Loucy (cell line): ENCODE results near the gene TRIO.

ENCODE experiments used
- H2AFZ ChIP-seq: fragments of 200-600 bp; sonication (generic); 2 replicates; pipeline ENCODE4 v1.6.0; 2016; ENCODE audit warnings: antibody characterized with exemption, mild to moderate bottlenecking, low read length, moderate library complexity
- H3F3A ChIP-seq: fragments of 200-600 bp; 2 replicates; pipeline ENCODE4 v1.6.0; 2016; ENCODE audit warnings: antibody characterized with exemption, low read depth, mild to moderate bottlenecking
- H3K27me3 ChIP-seq: fragments of 200-600 bp; sonication (generic); 2 replicates; pipeline ENCODE4 v1.6.1; 2014; ENCODE audit warnings: low read length, mild to moderate bottlenecking; ENCODE audit not compliant: insufficient read depth, poor library complexity, severe bottlenecking
- H3K36me3 ChIP-seq: fragments of 200-600 bp; sonication (generic); 2 replicates; pipeline ENCODE4 v1.6.1; 2016; ENCODE audit warnings: low read length; ENCODE audit not compliant: insufficient read depth
- H3K4me1 ChIP-seq: fragments of 200-600 bp; sonication (generic); 2 replicates; pipeline ENCODE4 v1.5.1; 2014; ENCODE audit warnings: low read length, mild to moderate bottlenecking; ENCODE audit not compliant: insufficient read depth, poor library complexity, severe bottlenecking
- H3K4me2 ChIP-seq: fragments of 200-600 bp; sonication (generic); 2 replicates; pipeline ENCODE4 v1.6.0; 2014; ENCODE audit warnings: antibody characterized with exemption, low read length, low read depth, mild to moderate bottlenecking; ENCODE audit not compliant: poor library complexity, severe bottlenecking
- H3K4me3 ChIP-seq: fragments of 200-600 bp; sonication (generic); 2 replicates; pipeline ENCODE4 v1.5.1; 2014; ENCODE audit warnings: low read length, mild to moderate bottlenecking, mixed read lengths; ENCODE audit not compliant: poor library complexity, severe bottlenecking
- H3K79me2 ChIP-seq: fragments of 200-600 bp; sonication (generic); 2 replicates; pipeline ENCODE4 v1.6.1; 2014; ENCODE audit warnings: low read length; ENCODE audit not compliant: insufficient read depth
- H3K9ac ChIP-seq: fragments of 200-600 bp; sonication (generic); 2 replicates; pipeline ENCODE4 v1.6.0; 2014; ENCODE audit warnings: mild to moderate bottlenecking, low read depth, low read length, moderate library complexity; ENCODE audit not compliant: poor library complexity, severe bottlenecking
- H3K9me2 ChIP-seq: fragments of 200-600 bp; sonication (generic); replicated peaks from 2 replicates; pipeline ENCODE4 v1.6.1; 2016; ENCODE audit warnings: low read depth, low read length, mixed read lengths
- H3K9me3 ChIP-seq: fragments of 200-600 bp; sonication (generic); 2 replicates; pipeline ENCODE4 v1.6.1; 2014; ENCODE audit warnings: mild to moderate bottlenecking, antibody characterized with exemption, low read length, low read depth; ENCODE audit not compliant: insufficient read depth
- H4K20me1 ChIP-seq: fragments of 200-600 bp; sonication (generic); 2 replicates; pipeline ENCODE4 v1.6.0; 2014; ENCODE audit warnings: antibody characterized with exemption, low read length, mild to moderate bottlenecking; ENCODE audit not compliant: insufficient read depth, poor library complexity, severe bottlenecking
- EZH2phosphoT487 ChIP-seq: fragments of 200-600 bp; IDR thresholded peaks from 2 replicates; pipeline ENCODE4 v1.6.1; 2018; ENCODE audit warnings: antibody characterized with exemption, mild to moderate bottlenecking, moderate library complexity, borderline replicate concordance
- TF ChIP-seq, protein P1 (sequence below): fragments of 200-600 bp; sonication (generic); conservative IDR thresholded peaks from 2 replicates; pipeline ENCODE4 v1.5.1; 2014; ENCODE audit warnings: mild to moderate bottlenecking, antibody characterized with exemption, low read length

The TRIO gene

DNA sequence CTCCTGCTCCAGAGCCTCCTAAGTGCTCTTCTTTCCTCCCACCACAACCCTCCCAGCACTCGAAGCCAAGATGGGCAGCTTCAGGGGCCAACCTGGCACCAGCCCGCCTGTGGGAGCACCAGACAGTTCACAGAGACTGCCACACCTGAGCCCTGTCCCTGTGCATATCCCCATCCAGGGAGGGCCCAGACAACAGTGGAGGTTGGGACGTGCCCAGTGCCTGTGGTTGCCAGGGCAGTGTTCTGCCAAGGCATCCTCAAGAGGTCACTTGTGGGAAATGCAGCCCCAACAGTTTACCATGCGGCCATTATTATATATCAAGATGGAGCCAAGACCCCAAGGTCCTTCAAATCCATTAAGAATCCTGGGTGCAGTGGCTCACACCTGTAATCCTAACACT is 23.0 kb upstream of the TRIO start:
- no peaks in the 10 kb centered on the region for H3F3A ChIP-seq
- H3K4me2 ChIP-seq, result no peak overlapping the region
- no peaks in the 10 kb centered on the region for H3K9me3 ChIP-seq
- H3K9me2 ChIP-seq, result no peaks in the 10 kb centered on the region
- H3K27me3 ChIP-seq, result no peaks in the 10 kb centered on the region
- no peak overlapping the region for H3K4me3 ChIP-seq
- H3K9ac ChIP-seq, result no peak overlapping the region
- no peaks in the 10 kb centered on the region for H3K79me2 ChIP-seq
- no peak overlapping the region for H2AFZ ChIP-seq
- no peaks in the 10 kb centered on the region for H3K36me3 ChIP-seq
- no peaks in the 10 kb centered on the region for H3K4me1 ChIP-seq
- TF ChIP-seq EZH2phosphoT487, result no peak
- TF ChIP-seq, protein P1, sequence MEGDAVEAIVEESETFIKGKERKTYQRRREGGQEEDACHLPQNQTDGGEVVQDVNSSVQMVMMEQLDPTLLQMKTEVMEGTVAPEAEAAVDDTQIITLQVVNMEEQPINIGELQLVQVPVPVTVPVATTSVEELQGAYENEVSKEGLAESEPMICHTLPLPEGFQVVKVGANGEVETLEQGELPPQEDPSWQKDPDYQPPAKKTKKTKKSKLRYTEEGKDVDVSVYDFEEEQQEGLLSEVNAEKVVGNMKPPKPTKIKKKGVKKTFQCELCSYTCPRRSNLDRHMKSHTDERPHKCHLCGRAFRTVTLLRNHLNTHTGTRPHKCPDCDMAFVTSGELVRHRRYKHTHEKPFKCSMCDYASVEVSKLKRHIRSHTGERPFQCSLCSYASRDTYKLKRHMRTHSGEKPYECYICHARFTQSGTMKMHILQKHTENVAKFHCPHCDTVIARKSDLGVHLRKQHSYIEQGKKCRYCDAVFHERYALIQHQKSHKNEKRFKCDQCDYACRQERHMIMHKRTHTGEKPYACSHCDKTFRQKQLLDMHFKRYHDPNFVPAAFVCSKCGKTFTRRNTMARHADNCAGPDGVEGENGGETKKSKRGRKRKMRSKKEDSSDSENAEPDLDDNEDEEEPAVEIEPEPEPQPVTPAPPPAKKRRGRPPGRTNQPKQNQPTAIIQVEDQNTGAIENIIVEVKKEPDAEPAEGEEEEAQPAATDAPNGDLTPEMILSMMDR, result no peak
- H4K20me1 ChIP-seq, result no peaks in the 10 kb centered on the region

- Histone ChIP-seq H3K79me2 (no peaks in the 10 kb centered on the region), H3K9ac (no peak overlapping the region), H3K4me2 (no peak overlapping the region), H3F3A (no peaks in the 10 kb centered on the region), H3K27me3 (no peaks in the 10 kb centered on the region), H3K36me3 (no peaks in the 10 kb centered on the region), H3K4me1 (no peaks in the 10 kb centered on the region), H3K9me3 (no peaks in the 10 kb centered on the region), H2AFZ (no peak overlapping the region), H3K4me3 (no peak overlapping the region), H4K20me1 (no peaks in the 10 kb centered on the region), H3K9me2 (no peaks in the 10 kb centered on the region)
- TF ChIP-seq EZH2phosphoT487, result no peak
- TF ChIP-seq, protein P1, result no peak
These were observed 21.6 kb upstream of the TRIO start for GRCh38 chr5:14121552-14121951.

DNA sequence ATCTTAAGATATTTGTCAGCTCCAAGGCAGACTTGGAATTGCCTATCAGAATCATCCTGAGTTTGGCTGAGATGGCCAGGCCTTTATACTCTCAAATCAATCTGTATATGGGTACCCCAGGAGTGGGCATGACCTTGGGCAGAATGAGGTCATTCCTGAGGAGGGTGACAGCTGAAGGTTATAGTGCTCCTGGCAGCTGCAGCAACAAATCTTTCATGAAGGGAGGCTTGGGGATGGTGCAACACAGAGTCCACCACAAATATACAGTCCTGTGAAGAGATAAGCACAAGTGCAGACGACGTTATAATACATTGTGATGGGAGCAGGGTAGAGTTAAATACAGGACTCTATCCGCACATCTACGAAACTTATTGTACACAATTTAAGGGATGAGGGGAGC is 21.1 kb upstream of the TRIO start:
- Histone ChIP-seq H3K9me3 (no peaks in the 10 kb centered on the region), H4K20me1 (no peaks in the 10 kb centered on the region), H3K4me2 (no peak overlapping the region), H3K4me3 (no peak overlapping the region), H3K4me1 (no peaks in the 10 kb centered on the region), H3K9ac (no peak overlapping the region), H3K36me3 (no peaks in the 10 kb centered on the region), H3K27me3 (no peaks in the 10 kb centered on the region), H3K79me2 (no peaks in the 10 kb centered on the region), H3F3A (no peaks in the 10 kb centered on the region), H3K9me2 (no peaks in the 10 kb centered on the region), H2AFZ (no peak overlapping the region)
- TF ChIP-seq EZH2phosphoT487, result no peak
- TF ChIP-seq, protein P1, result no peak
